ENCODE results near the gene RBM33.
"Not testable (repeated sequence)": the region's sequence is repeated elsewhere in the genome, so short reads cannot be mapped to it uniquely, and the experiment has no call there.

RBM33 gene

GRCh38 chr7:155612658-155613057 lies 31.8 kb upstream of the RBM33 start:
- no peak overlapping the region for H3K4me3 ChIP-seq (replicated peaks; ENCODE audit: low read depth, low read length)
- DNase-seq (ENCODE audit: extremely low read depth, low read depth) = no peak
- TF ChIP-seq CTCF (IDR thresholded peaks at IDR 0.05; ENCODE audit: low read depth, low read length, missing control alignments) = no peak

GRCh38 chr7:155615085-155615484 lies 29.4 kb upstream of the RBM33 start:
- DNase-seq (ENCODE audit: extremely low read depth, low read depth); H3K4me3 ChIP-seq (replicated peaks; ENCODE audit: low read depth, low read length): not testable (repeated sequence)

- H3K4me3 ChIP-seq (replicated peaks; ENCODE audit: low read depth, low read length) = no peak overlapping the region
- no peak for DNase-seq (ENCODE audit: extremely low read depth, low read depth)
- no peak for TF ChIP-seq CTCF (IDR thresholded peaks at IDR 0.05; ENCODE audit: low read depth, low read length, missing control alignments)
These were observed 25.5 kb upstream of the RBM33 start for GRCh38 chr7:155618708-155619633.

- DNase-seq (ENCODE audit: extremely low read depth, low read depth) = no peak
- no peak overlapping the region for H3K4me3 ChIP-seq (replicated peaks; ENCODE audit: low read depth, low read length)
- TF ChIP-seq CTCF (IDR thresholded peaks at IDR 0.05; ENCODE audit: low read depth, low read length, missing control alignments) = no peak
These were observed 24.7 kb upstream of the RBM33 start for GRCh38 chr7:155619634-155620271.

- no peak for TF ChIP-seq CTCF (IDR thresholded peaks at IDR 0.05; ENCODE audit: low read depth, low read length, missing control alignments)
- no peak for DNase-seq (ENCODE audit: extremely low read depth, low read depth)
- H3K4me3 ChIP-seq (replicated peaks; ENCODE audit: low read depth, low read length) = no peak overlapping the region
These were observed 24.0 kb upstream of the RBM33 start for GRCh38 chr7:155620497-155620896.

- H3K4me3 ChIP-seq (replicated peaks; ENCODE audit: low read depth, low read length) = no peak overlapping the region
- no peak for TF ChIP-seq CTCF (IDR thresholded peaks at IDR 0.05; ENCODE audit: low read depth, low read length, missing control alignments)
- no peak for DNase-seq (ENCODE audit: extremely low read depth, low read depth)
These were observed 23.0 kb upstream of the RBM33 start for GRCh38 chr7:155621418-155621980.

GRCh38 chr7:155624412-155624811 lies 20.0 kb upstream of the RBM33 start:
- H3K4me3 ChIP-seq (replicated peaks; ENCODE audit: low read depth, low read length) = no peak overlapping the region
- TF ChIP-seq CTCF (IDR thresholded peaks at IDR 0.05; ENCODE audit: low read depth, low read length, missing control alignments) = no peak
- DNase-seq (ENCODE audit: extremely low read depth, low read depth) = no peak

All from HFF-Myc (cell line).